Measurements from ENCODE around the gene OXA1L.
"Not testable (repeated sequence)": the region's sequence is repeated elsewhere in the genome, so short reads cannot be mapped to it uniquely, and the experiment has no call there.

- not testable (repeated sequence) for TF ChIP-seq CTCF, POLR2A (IDR thresholded peaks at IDR 0.05)
Measured at GRCh38 chr14:22757972-22758650, 8.4 kb upstream of the OXA1L start.

Data from prostate gland (tissue), 2 donors.